HepG2 (cell line): ENCODE measurements around the gene DPY19L3.

ENCODE experiments used
- CBX5 ChIP-seq: sonication (generic); formaldehyde crosslinking; IDR thresholded peaks from 2 replicates; pipeline ENCODE4 v1.4.0; 2020; ENCODE audit warnings: missing genetic modification reagents, borderline replicate concordance
- GTF2F1 ChIP-seq: fragments of 150-350 bp; IDR thresholded peaks from 2 replicates; pipeline ENCODE4 v1.6.1; 2014; ENCODE audit warnings: low read length
- KLF12 ChIP-seq: sonication (generic); formaldehyde crosslinking; IDR thresholded peaks from 2 replicates; pipeline ENCODE4 v1.4.0; 2020; ENCODE audit warnings: missing genetic modification reagents, borderline replicate concordance
- NCOA1 ChIP-seq: sonication (generic); formaldehyde crosslinking; IDR thresholded peaks from 2 replicates; pipeline ENCODE4 v1.9.0; 2021; ENCODE audit warnings: missing genetic modification reagents
- NFYB ChIP-seq: sonication (generic); formaldehyde crosslinking; IDR thresholded peaks from 2 replicates; pipeline ENCODE4 v1.4.0; 2020; ENCODE audit warnings: missing genetic modification reagents
- POLR2A ChIP-seq, 2 experiments: IDR thresholded peaks; 2 replicates each; pipeline ENCODE4 v1.6.1; 2011; ENCODE audit warnings: low read depth in 2 of 2, low read length in 2 of 2, mild to moderate bottlenecking in 1 of 2, moderate library complexity in 1 of 2; ENCODE audit not compliant: insufficient read depth in 1 of 2
- ZFP36L2 ChIP-seq: sonication (generic); formaldehyde crosslinking; IDR thresholded peaks from 2 replicates; pipeline ENCODE4 v1.4.0; 2020; ENCODE audit warnings: missing genetic modification reagents
- ZNF264 ChIP-seq: sonication (generic); formaldehyde crosslinking; IDR thresholded peaks from 2 replicates; pipeline ENCODE4 v1.4.0; 2020; ENCODE audit warnings: missing genetic modification reagents

DNA sequence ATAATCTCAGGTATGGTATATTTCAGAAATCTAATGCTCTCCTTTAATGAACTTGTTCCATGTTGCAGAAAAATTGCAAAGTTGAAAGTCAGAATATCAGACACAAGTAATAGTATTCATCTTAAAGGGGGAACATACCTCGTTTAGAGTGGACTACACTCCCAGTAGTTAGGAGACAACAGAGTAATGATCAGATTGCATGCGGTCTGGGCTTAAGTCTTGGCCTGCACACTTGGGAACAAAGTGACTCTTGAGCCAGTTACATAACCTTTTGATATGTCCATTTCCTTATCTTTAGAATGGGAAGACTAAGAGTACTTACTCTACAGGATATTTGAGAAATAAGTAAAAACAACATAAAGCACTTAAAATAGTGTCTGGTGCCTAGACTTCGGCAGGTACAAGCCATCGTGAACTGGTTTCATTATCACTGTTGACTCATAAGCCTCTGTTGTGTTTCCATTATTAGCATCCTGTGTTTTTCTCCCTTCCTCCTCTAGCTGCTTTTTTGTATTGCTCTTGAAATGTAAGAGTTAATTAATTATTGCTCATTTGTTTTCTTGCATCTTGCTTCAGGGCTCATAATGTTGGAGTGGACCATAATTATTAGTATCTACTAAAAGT lies 53.0 kb downstream of the DPY19L3 start:
- TF ChIP-seq NCOA1 (CRISPR knock-in tag), result no peak
- TF ChIP-seq GTF2F1, result no peak
- TF ChIP-seq CBX5 (CRISPR knock-in tag), result no peak
- TF ChIP-seq POLR2A (IDR thresholded peaks at IDR 0.05; ENCODE audit: insufficient read depth in 1 of 2, low read depth in 2 of 2, low read length in 2 of 2), result no peak
- TF ChIP-seq NFYB (CRISPR knock-in tag), result no peak
- TF ChIP-seq KLF12 (CRISPR knock-in tag), result no peak
- no peak for TF ChIP-seq ZFP36L2
- no peak for TF ChIP-seq ZNF264 (CRISPR knock-in tag)
